GM21723 (cell line): ENCODE measurements around the gene CFAP92.
"Not testable (repeated sequence)": the region's sequence is repeated elsewhere in the genome, so short reads cannot be mapped to it uniquely, and the experiment has no call there.

Source experiments
- ATAC-seq: cut with Tn5 transposase; IDR thresholded peaks from one replicate; pipeline ENCODE4 v1.9.1; 2021; ENCODE audit warnings: mild to moderate bottlenecking, moderate library complexity; ENCODE audit not compliant: unreplicated experiment

The CFAP92 gene

GRCh38 chr3:128907706-128908445 is 86.0 kb downstream of the CFAP92 start:
- no peak for ATAC-seq

- no peak for ATAC-seq
Observed at GRCh38 chr3:128906804-128907525, 86.9 kb downstream of the CFAP92 start.

- no peak for ATAC-seq
Observed at GRCh38 chr3:128906031-128906803, 87.7 kb downstream of the CFAP92 start.

DNA sequence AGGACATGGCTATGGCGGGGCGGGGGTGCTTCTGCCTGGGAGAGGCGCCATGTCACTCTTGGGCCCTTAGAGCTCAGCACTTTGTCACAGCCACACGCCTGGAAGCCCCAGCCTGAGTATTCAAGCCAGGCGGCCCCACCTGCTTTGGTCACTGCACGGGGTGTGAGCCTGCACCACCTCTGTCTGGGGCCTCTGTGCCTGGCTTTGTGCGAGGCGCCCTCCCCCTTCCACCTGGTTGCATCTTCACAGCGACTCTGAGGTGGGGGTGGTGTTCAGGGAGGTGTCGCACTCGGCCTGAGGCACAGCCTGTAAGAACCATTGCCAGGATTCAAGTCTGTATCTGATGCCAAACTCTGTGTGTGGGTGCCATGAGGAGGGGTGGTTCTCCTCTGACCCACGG is 90.4 kb downstream of the CFAP92 start:
- ATAC-seq = no peak

GRCh38 chr3:128902426-128902825 is 91.5 kb downstream of the CFAP92 start:
- no peak for ATAC-seq

DNA sequence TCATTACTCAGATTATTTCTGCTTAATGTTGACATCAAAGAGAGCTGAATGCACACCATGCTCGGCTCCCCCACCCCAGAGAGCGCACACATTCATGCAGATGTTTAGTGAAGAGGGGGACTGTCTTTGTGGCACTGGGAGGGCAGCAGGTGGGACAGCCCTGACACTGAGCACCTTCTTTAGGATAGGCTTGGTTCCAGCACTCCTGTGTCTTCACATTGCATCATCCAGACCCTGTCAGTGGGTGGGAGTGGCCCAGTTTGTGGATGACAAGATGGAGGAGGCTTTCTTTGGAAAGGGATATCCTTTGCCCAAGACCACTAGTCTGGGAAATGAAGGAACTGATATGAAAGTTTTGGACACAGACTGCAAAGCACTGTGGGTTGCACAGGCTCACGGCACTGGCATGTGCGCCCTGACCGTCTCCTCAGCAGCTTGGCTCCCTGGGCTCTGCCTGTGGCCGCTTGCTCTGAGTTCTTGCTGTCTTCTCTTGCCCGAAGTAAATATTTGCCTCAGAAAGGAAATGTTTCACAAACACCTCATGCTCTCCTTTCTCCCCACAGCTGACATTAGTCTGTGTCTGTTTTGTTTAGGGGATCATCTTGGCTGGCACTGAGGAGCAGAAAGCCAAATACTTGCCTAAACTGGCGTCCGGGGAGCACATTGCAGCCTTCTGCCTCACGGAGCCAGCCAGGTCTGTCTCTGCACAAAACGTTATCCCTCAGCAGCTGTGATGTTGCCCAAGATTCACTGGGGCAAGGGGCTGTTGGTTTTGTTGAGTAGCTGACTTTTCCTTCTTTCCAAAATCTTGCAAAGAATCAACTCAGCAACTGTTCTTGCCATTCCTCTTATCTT is 97.8 kb downstream of the CFAP92 start:
- no peak for ATAC-seq

- ATAC-seq = no peak
Observed at GRCh38 chr3:128889139-128889894, 104.6 kb downstream of the CFAP92 start.

GRCh38 chr3:128884992-128885391 is 108.9 kb downstream of the CFAP92 start:
- ATAC-seq = no peak

DNA sequence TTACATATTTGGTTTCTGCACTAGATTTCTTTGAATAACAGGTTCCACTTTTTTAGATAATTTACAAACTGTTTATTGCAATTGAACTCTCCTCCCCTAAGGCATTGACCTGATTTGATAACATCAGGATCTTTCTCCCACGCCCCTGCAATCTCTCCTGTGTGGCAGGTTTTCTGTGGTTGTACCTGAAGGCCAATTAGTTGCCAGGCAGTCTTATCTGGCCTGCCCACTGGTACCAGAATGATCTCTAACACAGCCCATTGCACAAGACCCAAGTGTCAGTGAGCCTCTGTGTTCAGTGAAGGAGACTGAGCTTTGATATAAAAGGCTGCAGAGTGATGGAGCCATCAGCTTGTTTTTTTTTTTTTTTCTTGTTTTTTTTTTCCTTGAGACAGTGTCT is 111.2 kb downstream of the CFAP92 start:
- no peak for ATAC-seq

DNA sequence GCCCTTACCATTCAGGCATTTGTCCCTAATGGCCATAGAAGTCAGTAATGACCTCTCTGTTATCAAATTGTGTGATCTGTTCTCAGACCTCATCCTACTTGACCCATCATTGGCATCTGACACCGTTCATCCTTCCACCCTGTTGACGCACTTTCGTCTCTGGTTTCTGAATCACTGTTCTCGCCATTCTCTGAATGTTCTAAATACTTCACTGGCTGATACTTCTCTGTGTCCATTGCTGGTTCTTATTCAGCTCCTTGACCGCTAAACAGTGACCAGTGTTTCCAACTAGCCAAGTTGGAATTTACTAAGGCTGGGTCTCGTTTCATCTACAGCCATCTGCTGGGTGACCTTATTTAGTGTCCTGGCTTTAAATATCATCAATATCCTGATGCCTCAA is 112.3 kb downstream of the CFAP92 start:
- no peak for ATAC-seq

- not testable (repeated sequence) for ATAC-seq
Observed at GRCh38 chr3:128880455-128880854, 113.4 kb downstream of the CFAP92 start.

GRCh38 chr3:128879991-128880390 is 113.9 kb downstream of the CFAP92 start:
- ATAC-seq = no peak

GRCh38 chr3:128879125-128879969 is 114.5 kb downstream of the CFAP92 start, which contains the start of gene ACAD9:
ACAD9 (plus strand) TSS chr3:128879620; CDS start chr3:128879692, 72 bp downstream.
- peak; percentile 87 for ATAC-seq

DNA sequence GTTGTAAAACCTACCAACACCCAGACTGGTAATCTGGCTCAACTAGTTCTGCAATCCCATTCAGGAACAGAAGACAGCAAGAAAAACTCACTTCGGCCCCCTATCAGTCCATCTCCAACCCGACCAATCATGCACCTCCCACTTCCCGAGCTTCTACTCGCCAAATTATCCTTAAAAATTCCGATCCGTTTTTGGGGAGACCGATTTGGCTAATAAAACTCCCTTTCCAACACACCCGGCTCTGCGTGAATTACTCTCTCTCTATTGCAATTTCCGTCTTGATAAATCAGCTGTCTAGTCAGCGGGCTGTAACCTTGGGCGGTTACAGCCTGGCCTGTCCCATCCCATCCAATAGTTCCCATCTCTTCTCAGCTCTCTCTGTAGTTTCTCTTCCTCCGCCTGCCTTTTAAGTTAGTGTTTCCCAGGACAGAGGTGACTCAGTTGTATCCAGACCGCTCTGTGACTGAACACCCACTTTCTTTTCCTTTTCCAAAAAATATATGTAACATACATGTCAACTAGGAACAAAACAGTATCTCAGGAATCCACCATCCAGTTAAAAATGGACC is 115.2 kb downstream of the CFAP92 start:
- peak; percentile 23 for ATAC-seq

GRCh38 chr3:128878011-128878457 is 115.8 kb downstream of the CFAP92 start:
- no peak for ATAC-seq

DNA sequence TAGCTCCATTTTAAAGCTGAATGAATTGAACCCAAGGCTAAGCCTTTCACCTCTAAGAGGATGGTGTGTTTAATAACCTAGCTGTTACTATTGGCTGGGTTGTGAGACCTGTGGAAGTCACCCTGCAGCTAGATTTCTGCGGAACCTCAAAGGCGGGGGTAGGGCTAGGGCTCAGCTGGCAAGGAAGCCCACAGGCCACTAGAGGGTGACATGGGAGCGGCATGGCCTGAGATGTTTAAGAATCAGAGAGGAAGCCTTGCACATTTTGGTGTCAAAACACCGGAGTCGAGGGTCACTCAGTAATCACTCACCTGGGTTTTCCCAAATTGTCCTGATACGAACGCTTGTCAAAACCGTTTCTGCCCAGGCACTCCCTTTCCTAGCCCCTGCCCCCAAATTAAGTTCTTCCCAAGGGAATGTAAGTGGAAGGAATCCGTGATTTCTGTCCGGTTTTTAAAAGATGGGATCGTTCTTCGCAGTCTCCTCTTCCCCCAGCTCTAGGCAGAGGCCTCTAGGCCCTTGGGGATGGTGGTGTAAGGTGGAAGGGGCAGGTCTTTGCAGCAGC is 118.2 kb downstream of the CFAP92 start:
- ATAC-seq = no peak

DNA sequence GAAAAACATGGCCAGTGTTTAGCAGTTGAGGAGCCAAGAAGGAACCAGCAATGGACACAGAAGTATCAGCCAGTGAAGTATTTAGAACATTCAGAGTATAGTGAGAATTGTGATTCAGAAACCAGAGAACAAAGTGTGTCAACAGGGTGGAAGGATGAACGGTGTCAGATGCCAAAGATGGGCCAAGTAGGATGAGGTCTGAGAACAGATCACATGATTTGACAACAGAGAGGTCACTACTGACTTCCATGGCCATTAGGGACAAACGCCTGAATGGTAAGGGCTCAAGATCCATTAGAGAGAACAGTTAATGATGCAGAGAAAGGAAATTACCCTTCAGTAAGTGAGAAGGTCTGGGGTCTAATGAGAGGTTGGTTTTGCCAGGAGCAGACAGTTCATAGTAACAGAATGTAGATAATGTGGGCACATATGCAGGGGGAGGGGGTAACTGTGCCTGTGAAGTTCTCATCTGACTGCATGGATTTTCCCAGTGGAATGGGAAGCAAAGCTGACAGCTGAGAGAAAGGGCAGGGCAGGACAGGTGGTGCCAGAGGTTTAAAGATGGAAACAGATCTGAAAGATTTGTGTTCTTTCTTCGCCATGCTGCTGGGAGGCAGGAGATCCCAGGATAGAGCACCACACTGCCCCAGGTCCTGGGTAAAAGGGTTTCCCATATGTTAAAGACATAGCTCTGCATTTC is 119.2 kb downstream of the CFAP92 start:
- no peak for ATAC-seq
